Right hindlimb (tissue), 1 donor: Measurements from ENCODE around the gene DDC.

Experiments used
- DNase-seq: peaks from one replicate; pipeline ENCODE4 v3.0.0-alpha.2; 2018

The DDC gene, protein sequence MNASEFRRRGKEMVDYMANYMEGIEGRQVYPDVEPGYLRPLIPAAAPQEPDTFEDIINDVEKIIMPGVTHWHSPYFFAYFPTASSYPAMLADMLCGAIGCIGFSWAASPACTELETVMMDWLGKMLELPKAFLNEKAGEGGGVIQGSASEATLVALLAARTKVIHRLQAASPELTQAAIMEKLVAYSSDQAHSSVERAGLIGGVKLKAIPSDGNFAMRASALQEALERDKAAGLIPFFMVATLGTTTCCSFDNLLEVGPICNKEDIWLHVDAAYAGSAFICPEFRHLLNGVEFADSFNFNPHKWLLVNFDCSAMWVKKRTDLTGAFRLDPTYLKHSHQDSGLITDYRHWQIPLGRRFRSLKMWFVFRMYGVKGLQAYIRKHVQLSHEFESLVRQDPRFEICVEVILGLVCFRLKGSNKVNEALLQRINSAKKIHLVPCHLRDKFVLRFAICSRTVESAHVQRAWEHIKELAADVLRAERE

DNA sequence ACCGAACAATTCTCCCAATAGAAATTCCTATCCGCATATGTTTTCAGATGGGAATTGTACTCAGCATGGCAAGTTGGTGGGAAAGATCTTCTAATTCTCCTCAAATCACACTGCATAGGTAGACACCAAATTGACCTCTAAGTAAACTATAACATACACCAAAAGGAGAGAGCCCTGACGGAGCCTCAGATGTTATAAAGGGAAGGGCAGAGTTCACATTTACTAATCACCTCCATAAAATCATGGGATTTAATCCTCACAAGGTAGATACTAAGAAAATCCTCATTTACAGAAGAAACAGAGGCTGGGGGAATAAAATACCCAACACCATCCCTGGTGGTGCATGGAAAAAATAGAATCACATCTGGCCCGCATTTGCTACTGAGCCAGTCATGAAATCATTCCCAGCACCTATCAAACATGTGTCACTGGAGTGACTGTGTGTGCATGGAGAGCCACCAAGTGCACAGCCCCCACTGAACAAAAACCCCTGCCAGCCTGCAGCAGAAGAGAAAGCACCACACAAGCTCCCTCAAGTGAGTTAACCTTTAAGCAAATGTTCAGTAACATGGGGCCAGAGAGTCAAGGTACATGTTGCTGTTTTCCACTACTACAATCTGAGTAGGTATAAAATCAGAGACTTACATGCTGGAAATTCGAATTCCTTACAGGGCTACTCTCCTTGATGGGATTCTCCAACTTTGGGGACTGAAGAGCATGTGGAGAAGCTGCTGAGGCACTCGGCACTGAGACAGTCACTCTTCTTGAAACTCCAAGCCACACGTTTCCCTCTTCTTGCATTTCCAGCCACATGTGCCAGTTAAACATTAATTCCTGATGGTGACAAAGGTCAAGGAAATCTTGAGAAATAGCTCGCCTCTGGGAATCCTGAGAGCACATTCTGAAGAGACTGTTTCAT lies at the start of gene DDC:
Gene DDC (minus strand): TSS at position 766 of the 919 bp plus-strand sequence. CDS start 21,320 bp downstream, outside the sequence.
- no peak for DNase-seq

DNA sequence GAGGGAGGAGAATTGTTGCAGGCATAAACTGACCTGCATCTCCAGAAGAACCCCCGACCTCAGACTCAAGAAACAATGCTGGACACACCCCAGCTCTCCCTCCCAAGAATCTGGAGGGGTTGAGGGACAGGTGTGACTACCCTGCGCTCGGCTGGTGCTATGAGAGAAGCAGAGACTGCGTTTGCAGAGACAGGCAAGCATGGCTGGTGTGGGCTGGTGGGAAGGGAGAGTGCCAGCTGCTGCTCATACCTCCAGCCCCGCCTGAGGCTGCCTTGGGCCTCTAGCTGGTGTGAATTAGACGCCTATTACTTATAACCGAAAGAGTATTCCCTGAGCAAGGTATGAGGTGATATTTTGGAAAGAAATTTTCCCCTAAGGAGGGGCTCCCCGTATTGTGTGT lies 48.3 kb upstream of the DDC start:
- no peak for DNase-seq

GRCh38 chr7:50612704-50613103 lies 47.5 kb upstream of the DDC start:
- DNase-seq = no peak

DNA sequence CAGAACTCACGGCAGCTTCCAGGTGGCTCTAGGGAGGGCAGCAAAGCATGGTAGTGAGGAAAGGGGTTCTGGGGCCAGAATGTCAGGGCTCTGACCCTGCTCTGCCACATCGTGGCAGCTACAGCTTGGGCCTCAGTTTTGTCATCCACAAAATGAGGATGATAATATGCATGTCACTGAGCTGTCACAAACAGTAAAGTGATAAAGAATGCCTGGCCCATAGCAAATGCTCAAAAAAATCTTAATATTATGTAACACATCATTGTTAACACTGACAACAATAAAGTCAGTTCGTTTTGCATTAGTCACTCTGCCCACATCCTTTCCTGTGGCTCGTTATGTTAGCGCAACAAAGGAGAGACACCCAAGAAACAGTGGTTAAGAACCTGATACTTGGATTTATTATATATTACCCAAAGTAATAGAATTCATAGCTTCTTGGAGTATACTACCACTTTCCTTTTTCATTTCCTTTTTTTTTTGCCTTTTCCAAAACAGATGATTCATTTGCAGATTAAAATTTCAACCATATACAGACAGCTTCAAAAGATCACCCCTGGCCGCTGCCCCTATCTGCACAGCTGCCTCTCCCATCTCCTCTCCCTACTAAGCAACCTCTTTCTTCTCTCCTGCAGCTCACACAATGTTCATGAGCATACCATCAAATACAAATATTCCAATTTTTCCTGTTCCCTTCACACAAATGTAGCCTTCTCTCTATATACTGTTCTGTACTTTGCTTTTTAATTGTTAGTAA lies 45.5 kb upstream of the DDC start:
- no peak for DNase-seq

GRCh38 chr7:50608196-50608906 lies 43.1 kb upstream of the DDC start:
- no peak for DNase-seq

- no peak for DNase-seq
Observed at GRCh38 chr7:50607524-50608125, 42.4 kb upstream of the DDC start.

GRCh38 chr7:50605059-50605458 lies 39.9 kb upstream of the DDC start:
- DNase-seq = no peak

GRCh38 chr7:50603287-50603686 lies 38.1 kb upstream of the DDC start:
- no peak for DNase-seq

DNA sequence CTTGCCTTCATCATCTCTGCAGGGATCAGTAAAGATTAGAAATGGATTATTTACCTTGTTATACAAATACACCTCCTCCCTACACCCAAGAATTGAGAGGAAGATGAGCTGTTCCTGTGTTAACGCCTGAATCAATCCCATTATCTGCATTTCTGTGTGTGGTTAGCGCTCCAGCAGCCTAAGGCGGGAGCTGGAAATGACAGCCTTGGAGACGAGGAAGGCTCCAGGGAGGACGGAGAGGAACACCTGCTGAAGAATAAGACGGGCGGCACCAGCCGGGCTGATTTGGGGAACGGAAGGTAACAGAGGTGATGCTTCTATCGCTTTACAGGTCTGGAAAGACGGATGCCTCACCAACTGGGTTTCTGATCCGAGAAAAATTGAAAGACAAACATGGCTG lies 34.2 kb upstream of the DDC start:
- no peak for DNase-seq

GRCh38 chr7:50598460-50599343 lies 33.5 kb upstream of the DDC start:
- DNase-seq = no peak

DNA sequence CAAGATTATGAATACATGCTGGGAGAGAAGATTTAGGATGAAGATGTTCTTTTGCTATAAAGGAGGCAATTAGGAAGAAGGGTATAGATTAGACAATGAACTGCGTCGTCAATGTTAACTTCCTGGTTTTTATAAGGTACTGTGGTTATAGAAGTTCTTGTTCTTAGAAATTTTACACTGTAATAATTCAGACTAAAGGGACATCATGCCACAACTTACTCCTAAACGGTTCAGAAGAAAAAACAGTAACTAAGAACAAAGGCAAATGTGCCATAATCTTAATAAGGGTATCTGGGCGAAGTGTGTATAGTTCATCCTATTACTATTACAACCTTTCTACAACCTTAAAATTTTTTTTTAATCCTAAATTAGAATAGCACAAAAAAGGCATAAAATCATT lies 31.3 kb upstream of the DDC start:
- DNase-seq = no peak

- DNase-seq = no peak
Observed at GRCh38 chr7:50595491-50596102, 30.4 kb upstream of the DDC start.

- DNase-seq = no peak
Observed at GRCh38 chr7:50594734-50595485, 29.7 kb upstream of the DDC start.

DNA sequence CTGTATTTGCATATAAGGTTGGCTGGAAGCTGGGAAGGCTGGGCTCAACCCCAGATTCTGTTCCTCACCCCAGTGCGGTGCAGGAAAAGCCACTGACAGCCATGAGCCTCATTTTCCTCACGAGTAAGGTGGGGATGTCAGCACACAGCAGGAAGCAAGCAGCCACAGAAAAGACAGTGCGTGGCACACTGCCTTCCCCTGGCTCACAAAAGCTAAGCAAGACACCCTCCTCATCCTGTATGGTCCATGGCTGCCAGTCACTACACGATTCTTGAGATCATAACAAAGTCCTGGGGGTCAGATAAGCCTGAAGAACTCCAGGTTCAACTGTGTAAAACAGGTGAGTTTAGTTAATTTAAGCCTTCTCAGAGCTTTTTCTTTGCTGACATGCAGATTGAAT lies 28.9 kb upstream of the DDC start:
- DNase-seq = no peak

DNA sequence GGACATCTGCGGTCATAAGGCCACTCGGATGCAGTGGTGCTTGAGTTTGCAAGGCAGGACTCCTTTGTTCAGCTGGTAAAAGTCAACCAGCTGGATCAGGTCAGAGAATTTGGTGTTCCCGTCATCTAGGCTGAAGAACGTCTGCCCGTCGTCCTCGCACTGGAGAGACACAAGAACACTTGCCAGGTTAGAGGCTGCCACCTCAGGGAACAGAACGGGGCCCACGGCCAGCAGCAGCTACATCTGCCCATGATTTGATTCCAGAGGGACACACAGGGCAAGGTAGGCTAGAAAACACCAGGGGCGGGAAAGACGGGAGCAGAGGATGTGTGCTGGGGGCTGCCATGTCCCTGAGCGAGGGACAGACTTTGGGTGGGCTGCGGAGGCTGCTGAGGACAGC lies 27.7 kb upstream of the DDC start:
- DNase-seq = no peak

DNA sequence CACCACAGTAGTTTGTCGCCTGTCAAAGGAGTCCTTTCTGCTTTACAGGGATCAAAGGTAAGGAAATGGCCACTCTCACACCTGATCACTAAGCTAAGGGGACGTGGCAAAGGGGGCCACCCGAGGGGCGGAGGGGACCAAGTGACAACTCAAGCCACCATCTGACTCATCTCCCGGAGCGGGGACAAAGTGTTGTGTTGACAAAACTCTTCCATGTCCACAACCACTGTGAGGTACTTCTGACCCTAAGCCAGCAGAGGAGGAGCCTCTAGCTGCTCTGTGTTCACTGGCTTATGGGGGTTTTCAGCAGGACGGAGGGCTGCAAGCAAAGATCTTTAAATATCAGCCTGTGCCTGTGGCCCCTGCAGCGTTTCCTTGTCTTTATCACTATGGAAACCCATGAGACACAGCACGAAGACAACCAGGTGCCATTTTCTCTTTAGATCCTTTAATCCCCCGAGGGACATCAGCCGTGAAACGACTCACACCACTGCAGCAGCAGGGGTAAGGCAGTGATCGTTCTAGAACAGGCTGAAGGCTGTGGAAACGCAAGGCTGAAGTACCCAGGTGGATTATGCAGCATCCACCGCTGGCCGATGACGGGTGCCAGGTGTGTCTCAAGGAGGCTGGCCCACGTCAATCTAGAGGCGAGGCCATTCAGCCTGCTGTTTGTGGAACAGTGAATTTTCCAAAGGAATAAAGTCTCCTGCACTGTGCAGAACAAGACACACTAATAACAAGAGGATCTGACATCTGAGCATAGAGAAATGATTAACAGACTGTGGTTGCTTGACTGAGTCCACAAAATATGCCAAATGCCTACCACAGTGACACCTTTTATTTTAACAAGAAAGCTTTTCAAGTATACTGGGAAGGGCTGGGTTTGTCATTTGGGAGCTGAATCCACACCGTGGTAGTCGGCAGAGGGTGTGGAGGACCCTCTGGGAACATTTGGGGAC lies 26.6 kb upstream of the DDC start:
- no peak for DNase-seq

DNA sequence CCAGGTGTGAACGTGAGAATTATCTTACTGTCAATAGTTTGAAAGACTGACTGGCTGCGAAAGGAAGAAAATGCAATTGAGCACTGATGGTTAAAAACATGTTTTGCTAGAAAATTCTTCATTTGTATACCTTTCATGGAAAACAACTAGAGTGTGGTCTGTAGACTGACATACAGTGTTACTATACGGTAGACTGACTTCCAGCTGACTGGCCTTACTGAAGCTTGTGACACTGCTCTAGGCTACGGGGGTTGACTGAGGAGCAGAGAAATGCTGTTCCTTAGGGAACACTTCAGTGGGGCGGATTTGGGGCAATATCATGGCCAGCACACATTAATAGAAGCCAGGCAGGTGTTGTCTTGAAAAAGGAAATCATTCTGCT lies 25.9 kb upstream of the DDC start:
- DNase-seq = no peak

DNA sequence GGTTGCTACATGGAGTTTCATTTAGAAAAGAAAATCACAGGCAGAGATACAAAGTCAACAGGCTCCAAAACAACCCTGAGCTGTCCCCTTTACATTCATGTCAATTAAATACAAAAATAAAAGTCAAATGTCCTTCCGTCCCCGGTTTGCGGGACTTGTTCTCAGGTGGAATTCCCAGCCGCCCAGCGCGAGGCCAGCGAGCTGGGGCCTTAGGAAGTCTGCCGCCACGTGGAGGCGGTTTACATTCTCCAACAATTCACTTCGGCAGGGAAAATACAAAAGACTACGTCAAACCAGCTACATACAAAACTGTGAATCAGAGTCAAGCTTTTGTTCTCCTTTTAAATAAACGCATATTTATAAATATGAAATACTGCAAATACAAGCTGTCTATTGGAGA lies 25.3 kb upstream of the DDC start:
- no peak for DNase-seq
